ACHN (cell line): ENCODE results near the gene OSBPL8.

ENCODE experiments used
- DNase-seq: peaks from one replicate; pipeline ENCODE4 v3.0.0-alpha.2; 2015
- in situ Hi-C: cut with HindIII; loops from 2 replicates; pipeline ENCODE4 v1.10.0; 2017; ENCODE audit warnings: low sequenced_read_pairs, low pct_ligation_motif_present, low pct_unique_long_range_greater_than_20kb

The OSBPL8 gene

GRCh38 chr12:76449993-76450392, 109.6 kb downstream of the OSBPL8 start:
- DNase-seq: no peak
- in situ Hi-C loops: loop anchor here (25.0 kb wide), 1 partner anchor 388 kb away; no protein-coding TSS in a partner anchor

- DNase-seq: peak; percentile 52
- in situ Hi-C loops: no loop called here
These were observed 110.0 kb downstream of the OSBPL8 start for GRCh38 chr12:76449583-76449982.

GRCh38 chr12:76449016-76449415, 110.6 kb downstream of the OSBPL8 start:
- DNase-seq: no peak
- in situ Hi-C loops: no loop called here

- in situ Hi-C loops: no loop called here
- DNase-seq: no peak
These were observed 113.5 kb downstream of the OSBPL8 start for GRCh38 chr12:76446090-76446489.

GRCh38 chr12:76445462-76445861, 114.1 kb downstream of the OSBPL8 start:
- in situ Hi-C loops: no loop called here

GRCh38 chr12:76444408-76444984, 115.1 kb downstream of the OSBPL8 start:
- no peak for DNase-seq
- in situ Hi-C loops: no loop called here

More at GRCh38 chr12:76445462-76445861, 114.1 kb downstream of the OSBPL8 start:
- no peak for DNase-seq

GRCh38 chr12:76441016-76441415, 118.6 kb downstream of the OSBPL8 start:
- DNase-seq: no peak

GRCh38 chr12:76432733-76433132, 126.8 kb downstream of the OSBPL8 start:
- in situ Hi-C loops: no loop called here
- DNase-seq: no peak

More at GRCh38 chr12:76441016-76441415, 118.6 kb downstream of the OSBPL8 start:
- in situ Hi-C loops: no loop called here

- no peak for DNase-seq
- in situ Hi-C loops: no loop called here
These were observed 131.5 kb downstream of the OSBPL8 start for GRCh38 chr12:76428117-76428516.

- DNase-seq: no peak
- in situ Hi-C loops: no loop called here
These were observed 133.4 kb downstream of the OSBPL8 start for GRCh38 chr12:76426160-76426559.

GRCh38 chr12:76424941-76425340, 134.6 kb downstream of the OSBPL8 start:
- in situ Hi-C loops: no loop called here
- DNase-seq: no peak

GRCh38 chr12:76422543-76423438, 136.8 kb downstream of the OSBPL8 start:
- no peak for DNase-seq
- in situ Hi-C loops: no loop called here

- in situ Hi-C loops: no loop called here
These were observed 137.4 kb downstream of the OSBPL8 start for GRCh38 chr12:76422154-76422542.

GRCh38 chr12:76421046-76421445, 138.5 kb downstream of the OSBPL8 start:
- in situ Hi-C loops: no loop called here
- no peak for DNase-seq

More at GRCh38 chr12:76422154-76422542, 137.4 kb downstream of the OSBPL8 start:
- no peak for DNase-seq

GRCh38 chr12:76420222-76420621, 139.3 kb downstream of the OSBPL8 start:
- in situ Hi-C loops: no loop called here
- no peak for DNase-seq

GRCh38 chr12:76417116-76417515, 142.5 kb downstream of the OSBPL8 start:
- no peak for DNase-seq
- in situ Hi-C loops: no loop called here

GRCh38 chr12:76413121-76413520, 146.4 kb downstream of the OSBPL8 start:
- in situ Hi-C loops: no loop called here
- no peak for DNase-seq

GRCh38 chr12:76410781-76411180, 148.8 kb downstream of the OSBPL8 start:
- in situ Hi-C loops: no loop called here
- DNase-seq: no peak

- DNase-seq: no peak
- in situ Hi-C loops: no loop called here
These were observed 149.2 kb downstream of the OSBPL8 start for GRCh38 chr12:76410371-76410770.

GRCh38 chr12:76409074-76409473, 150.5 kb downstream of the OSBPL8 start:
- in situ Hi-C loops: no loop called here
- DNase-seq: no peak
